Calu3 (cell line): ENCODE data around the gene EIPR1. TPM values are rescaled to one million over a fixed set of nuclear protein-coding genes. Genes with fewer than 3 reads are reported as not detected.

Source experiments
- BruUV-seq: library from RNA; stranded (reverse); fragments of 400-500 nt; replicated peaks from 2 replicates; lab custom pipeline; 2021; lab: Mats Ljungman, UMichigan
- CTCF ChIA-PET: fragments of 300-600 bp; sonication (Branson Sonifier 250); formaldehyde crosslinking; loops from one replicate; lab custom pipeline; 2022; ENCODE audit warnings: antibody characterized with exemption; lab: Charles Lee
- DNase-seq: peaks from one replicate; pipeline ENCODE4 v3.0.0; 2022
- H3K27ac Mint-ChIP-seq: one replicate; pipeline ENCODE4 v1.8.0; 2022; ENCODE audit warnings: mixed read lengths; ENCODE audit not compliant: unreplicated experiment
- H3K27me3 Mint-ChIP-seq: one replicate; pipeline ENCODE4 v1.8.0; 2022; ENCODE audit warnings: mixed read lengths; ENCODE audit not compliant: unreplicated experiment
- H3K36me3 Mint-ChIP-seq: one replicate; pipeline ENCODE4 v1.8.0; 2022; ENCODE audit warnings: mild to moderate bottlenecking, moderate library complexity, mixed read lengths; ENCODE audit not compliant: insufficient read depth, unreplicated experiment
- H3K4me1 Mint-ChIP-seq: one replicate; pipeline ENCODE4 v1.8.0; 2022; ENCODE audit warnings: mild to moderate bottlenecking, low read depth, mixed read lengths; ENCODE audit not compliant: unreplicated experiment
- H3K4me3 Mint-ChIP-seq: one replicate; pipeline ENCODE4 v1.8.0; 2022; ENCODE audit warnings: mild to moderate bottlenecking, low read depth, moderate library complexity, mixed read lengths; ENCODE audit not compliant: unreplicated experiment
- H3K9me3 Mint-ChIP-seq: one replicate; pipeline ENCODE4 v1.8.0; 2022; ENCODE audit warnings: low read depth, mixed read lengths; ENCODE audit not compliant: unreplicated experiment
- intact Hi-C: fragments of 100-400 bp; cut with micrococcal nuclease; formaldehyde crosslinking; loops from one replicate; pipeline ENCODE4 v1.10.0; 2022; ENCODE audit not compliant: unreplicated experiment
- total RNA-seq: library from RNA; stranded (reverse); gene quantifications from 2 replicates; pipeline ENCODE4 v1.2.3, GENCODE V29; 2022
- TF ChIP-seq, protein P1 (sequence below): fragments of 200-600 bp; IDR thresholded peaks from one replicate; pipeline ENCODE4 v1.8.0; 2022; ENCODE audit warnings: antibody characterized with exemption; ENCODE audit not compliant: unreplicated experiment

The EIPR1 gene
- total RNA-seq, 1 experiment from 2014 or later, result 31.7 TPM

GRCh38 chr2:3356799-3357198, 20.8 kb downstream of the EIPR1 start:
- peaks cover 25% of the 10 kb centered on the region for H3K4me1 Mint-ChIP-seq
- CTCF ChIA-PET, result interaction anchor here (1.5 kb wide), 1 partner anchor 23 kb away, joined by 4 read pairs; the partner anchor contains the start of gene TRAPPC12
- TF ChIP-seq, protein P1, sequence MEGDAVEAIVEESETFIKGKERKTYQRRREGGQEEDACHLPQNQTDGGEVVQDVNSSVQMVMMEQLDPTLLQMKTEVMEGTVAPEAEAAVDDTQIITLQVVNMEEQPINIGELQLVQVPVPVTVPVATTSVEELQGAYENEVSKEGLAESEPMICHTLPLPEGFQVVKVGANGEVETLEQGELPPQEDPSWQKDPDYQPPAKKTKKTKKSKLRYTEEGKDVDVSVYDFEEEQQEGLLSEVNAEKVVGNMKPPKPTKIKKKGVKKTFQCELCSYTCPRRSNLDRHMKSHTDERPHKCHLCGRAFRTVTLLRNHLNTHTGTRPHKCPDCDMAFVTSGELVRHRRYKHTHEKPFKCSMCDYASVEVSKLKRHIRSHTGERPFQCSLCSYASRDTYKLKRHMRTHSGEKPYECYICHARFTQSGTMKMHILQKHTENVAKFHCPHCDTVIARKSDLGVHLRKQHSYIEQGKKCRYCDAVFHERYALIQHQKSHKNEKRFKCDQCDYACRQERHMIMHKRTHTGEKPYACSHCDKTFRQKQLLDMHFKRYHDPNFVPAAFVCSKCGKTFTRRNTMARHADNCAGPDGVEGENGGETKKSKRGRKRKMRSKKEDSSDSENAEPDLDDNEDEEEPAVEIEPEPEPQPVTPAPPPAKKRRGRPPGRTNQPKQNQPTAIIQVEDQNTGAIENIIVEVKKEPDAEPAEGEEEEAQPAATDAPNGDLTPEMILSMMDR, result no peak
- H3K27me3 Mint-ChIP-seq, result no peaks in the 10 kb centered on the region
- no peaks in the 10 kb centered on the region for H3K9me3 Mint-ChIP-seq
- peak overlapping the region; percentile 56 for H3K4me3 Mint-ChIP-seq
- no TSS peak for BruUV-seq
- H3K27ac Mint-ChIP-seq, result peak overlapping the region; percentile 84
- peaks cover 20% of the 10 kb centered on the region for H3K36me3 Mint-ChIP-seq
- peak; percentile 3 for DNase-seq
- intact Hi-C loops, result no loop called here

- CTCF ChIA-PET, result interaction anchor here (1.5 kb wide), 1 partner anchor 24 kb away, joined by 4 read pairs; the partner anchor contains the start of gene TRAPPC12
- Mint-ChIP-seq H3K27me3 (no peaks in the 10 kb centered on the region), H3K36me3 (peaks cover 20% of the 10 kb centered on the region), H3K4me3 (peak overlapping the region; percentile 56), H3K4me1 (peaks cover 18% of the 10 kb centered on the region), H3K27ac (peak overlapping the region; percentile 84), H3K9me3 (no peaks in the 10 kb centered on the region)
- intact Hi-C loops, result no loop called here
- TF ChIP-seq, protein P1, result no peak
- peak; percentile 28 for DNase-seq
- no TSS peak for BruUV-seq
Observed at GRCh38 chr2:3355951-3356569, 21.6 kb downstream of the EIPR1 start.

GRCh38 chr2:3354986-3355385, 22.6 kb downstream of the EIPR1 start:
- CTCF ChIA-PET, result no interaction called here
- no peak overlapping the region for H3K4me3 Mint-ChIP-seq
- no peaks in the 10 kb centered on the region for H3K27me3 Mint-ChIP-seq
- TF ChIP-seq, protein P1, result no peak
- peaks cover 16% of the 10 kb centered on the region for H3K4me1 Mint-ChIP-seq
- no peak for DNase-seq
- intact Hi-C loops, result no loop called here
- no TSS peak for BruUV-seq
- no peak overlapping the region for H3K27ac Mint-ChIP-seq
- no peaks in the 10 kb centered on the region for H3K9me3 Mint-ChIP-seq
- peaks cover 20% of the 10 kb centered on the region for H3K36me3 Mint-ChIP-seq

DNA sequence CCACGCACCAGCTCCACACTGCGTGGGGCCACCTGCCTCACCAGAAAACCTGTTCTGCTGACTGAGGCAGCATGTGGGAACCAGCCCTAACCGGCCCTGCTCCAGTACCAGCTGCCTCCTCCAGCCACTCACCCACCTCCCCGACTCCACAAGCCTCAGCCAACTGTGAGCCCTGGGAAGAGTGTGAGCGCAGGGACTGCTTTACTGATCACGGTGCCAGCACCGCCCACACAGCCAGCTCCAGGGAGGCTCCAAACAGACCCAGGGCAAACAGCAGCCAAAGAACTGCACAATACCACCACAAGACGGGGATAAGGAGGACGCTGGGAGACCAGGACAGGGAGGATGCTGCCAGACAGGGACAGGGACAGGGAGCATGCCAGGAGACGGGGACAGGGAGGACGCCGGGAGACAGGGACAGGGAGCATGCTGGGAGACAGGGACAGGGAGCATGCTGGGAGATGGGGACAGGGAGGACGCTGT, 28.4 kb downstream of the EIPR1 start:
- H3K36me3 Mint-ChIP-seq, result peaks cover 11% of the 10 kb centered on the region
- H3K27me3 Mint-ChIP-seq, result no peaks in the 10 kb centered on the region
- CTCF ChIA-PET, result no interaction called here
- H3K27ac Mint-ChIP-seq, result no peak overlapping the region
- no peak for DNase-seq
- no peak overlapping the region for H3K4me3 Mint-ChIP-seq
- no peaks in the 10 kb centered on the region for H3K9me3 Mint-ChIP-seq
- TF ChIP-seq, protein P1, result no peak
- BruUV-seq, result no TSS peak
- H3K4me1 Mint-ChIP-seq, result no peaks in the 10 kb centered on the region
- intact Hi-C loops, result no loop called here
